B cell (primary cell): ENCODE results near the gene FOLR1. TPM values are rescaled to one million over a fixed set of nuclear protein-coding genes. Genes with fewer than 3 reads are reported as not detected.

Experiments
- ATAC-seq: fragments of 200-7000 bp; cut with Tn5 transposase; one replicate; pipeline ENCODE4 v1.10.0; 2021; ENCODE audit warnings: low read depth, mild to moderate bottlenecking, moderate number of reproducible peaks, moderate library complexity
- CTCF ChIA-PET: fragments of 350-600 bp; sonication (Branson Sonifier 250); formaldehyde crosslinking; loops from one replicate; lab custom pipeline; 2021; ENCODE audit warnings: antibody characterized with exemption, inconsistent platforms; lab: Charles Lee
- POLR2A ChIA-PET: fragments of 350-600 bp; sonication (Branson Sonifier 250); formaldehyde crosslinking; loops from one replicate; lab custom pipeline; 2021; ENCODE audit warnings: antibody characterized with exemption; lab: Charles Lee
- DNase-seq: peaks from one replicate; pipeline ENCODE4 v3.0.0; 2013
- H2AFZ ChIP-seq: 2 replicates; pipeline ENCODE4 v1.6.1; 2012; ENCODE audit warnings: mild to moderate bottlenecking, low read depth, low read length; ENCODE audit not compliant: insufficient read depth, poor library complexity, severe bottlenecking
- H3K27ac ChIP-seq, 2 donors: 1 replicate in 1 of 2; 2 replicates in 1 of 2; pipeline ENCODE4 v1.5.1; 2012 to 2013; ENCODE audit warnings: low read length in 2 of 2, mild to moderate bottlenecking in 2 of 2, moderate library complexity in 1 of 2
- H3K27me3 ChIP-seq, 4 experiments: fragments of 200-600 bp in 1 of 4; sonication (generic) in 1 of 4; replicated peaks in 1 of 4; 1 replicate in 2 of 4; 2 replicates in 2 of 4; pipeline versions ENCODE4 v1.6.1 to v1.7.0; 2013 to 2016; ENCODE audit warnings: low read length in 3 of 4, mild to moderate bottlenecking in 2 of 4, mixed read lengths in 1 of 4, moderate library complexity in 1 of 4; ENCODE audit not compliant: insufficient read depth in 4 of 4, control insufficient read depth in 3 of 4; ENCODE audit errors: control extremely low read depth in 1 of 4
- H3K36me3 ChIP-seq, 2 experiments: replicated peaks in 1 of 2; 1 replicate in 1 of 2; 2 replicates in 1 of 2; pipeline versions ENCODE4 v1.6.1 to v1.7.1; 2013; ENCODE audit warnings: low read length in 1 of 2; ENCODE audit not compliant: insufficient read depth in 2 of 2, control insufficient read depth in 1 of 2; ENCODE audit errors: control extremely low read depth in 1 of 2, extremely low read depth in 1 of 2
- H3K4me1 ChIP-seq, 2 donors: fragments of 200-600 bp in 1 of 2; sonication (generic) in 1 of 2; 1 replicate in 1 of 2; 2 replicates in 1 of 2; pipeline versions ENCODE4 v1.5.1 to v1.6.1; 2013 to 2017; ENCODE audit warnings: low read length in 2 of 2; ENCODE audit not compliant: control insufficient read depth in 2 of 2, insufficient read depth in 2 of 2
- H3K4me2 ChIP-seq: replicated peaks from 2 replicates; pipeline ENCODE3; 2012; ENCODE audit warnings: mild to moderate bottlenecking, low read depth, low read length; ENCODE audit not compliant: poor library complexity, severe bottlenecking
- H3K4me3 ChIP-seq, 5 experiments: fragments of 200-600 bp in 1 of 5; sonication (generic) in 1 of 5; 1 replicate in 3 of 5; 2 replicates in 2 of 5; pipeline versions ENCODE4 v1.5.1 to v1.7.0; 2011 to 2016; ENCODE audit warnings: low read length in 4 of 5, mild to moderate bottlenecking in 4 of 5, low read depth in 2 of 5, control low read depth in 1 of 5, moderate library complexity in 1 of 5; ENCODE audit not compliant: insufficient read depth in 1 of 5; ENCODE audit errors: control extremely low read depth in 1 of 5, extremely low read depth in 1 of 5
- H3K79me2 ChIP-seq: fragments of 200-600 bp; sonication (generic); one replicate; pipeline ENCODE4 v1.6.0; 2016; ENCODE audit warnings: low read length; ENCODE audit not compliant: control insufficient read depth, insufficient read depth
- H3K9ac ChIP-seq: fragments of 200-600 bp; sonication (generic); 2 replicates; pipeline ENCODE4 v1.6.1; 2017; ENCODE audit warnings: mild to moderate bottlenecking, low read length, moderate library complexity
- H3K9me3 ChIP-seq, 3 donors: one replicate each; pipeline versions ENCODE4 v1.6.1 to v1.7.1; 2013; ENCODE audit warnings: low read length in 2 of 3; ENCODE audit not compliant: control insufficient read depth in 2 of 3, insufficient read depth in 1 of 3; ENCODE audit errors: control extremely low read depth in 1 of 3
- H4K20me1 ChIP-seq: 2 replicates; pipeline ENCODE4 v1.6.0; 2012; ENCODE audit warnings: mild to moderate bottlenecking, low read length; ENCODE audit not compliant: insufficient read depth, control insufficient read depth, poor library complexity, severe bottlenecking
- H3K27ac Mint-ChIP-seq: one replicate; pipeline ENCODE4 v1.8.0; 2021; ENCODE audit warnings: mixed read lengths
- H3K27me3 Mint-ChIP-seq: one replicate; pipeline ENCODE4 v1.8.0; 2021; ENCODE audit warnings: mixed read lengths
- H3K4me1 Mint-ChIP-seq: one replicate; pipeline ENCODE4 v1.8.0; 2021; ENCODE audit warnings: mixed read lengths
- H3K4me3 Mint-ChIP-seq: one replicate; pipeline ENCODE4 v1.8.0; 2021; ENCODE audit warnings: mixed read lengths
- H3K9me3 Mint-ChIP-seq: one replicate; pipeline ENCODE4 v1.8.0; 2022; ENCODE audit warnings: mixed read lengths; ENCODE audit not compliant: insufficient read depth
- EZH2 ChIP-seq: IDR thresholded peaks from 2 replicates; pipeline ENCODE4 v1.6.1; 2012; ENCODE audit warnings: borderline replicate concordance, low read depth, mild to moderate bottlenecking, moderate library complexity, low read length; ENCODE audit not compliant: insufficient read depth, poor library complexity, severe bottlenecking
- WGBS: methylation state at CpG from one replicate; pipeline ENCODE4 v1.1.5; 2013; ENCODE audit warnings: missing lambda C conversion rate; ENCODE audit not compliant: insufficient coverage; 5-methylcytosine and 5-hydroxymethylcytosine counted together
- intact Hi-C: fragments of 100-400 bp; cut with micrococcal nuclease; formaldehyde crosslinking; loops from one replicate; pipeline ENCODE4 v1.10.0; 2022
- polyA plus RNA-seq: library from polyadenylated mRNA; depleted of rRNA; stranded (reverse); fragments of >200 nt; gene quantifications from 2 replicates; pipeline ENCODE4 v1.2.3, GENCODE V29; 2012
- total RNA-seq, 2 donors: library from RNA; stranded (reverse); fragments of 120-200 nt in 1 of 2; gene quantifications; 1 replicate in 1 of 2; 2 replicates in 1 of 2; pipeline versions ENCODE4 v1.2.3 to v1.2.4, GENCODE V29; 2013 to 2022
- TF ChIP-seq, protein P1 (sequence below): fragments of 200-600 bp; IDR thresholded peaks from one replicate; pipeline ENCODE4 v1.8.0; 2022; ENCODE audit warnings: antibody characterized with exemption, mild to moderate bottlenecking

Gene FOLR1
- total and polyA plus RNA-seq, 2 donors (not counting 1 experiment from before 2014, with no cell fraction given), result not detected

DNA sequence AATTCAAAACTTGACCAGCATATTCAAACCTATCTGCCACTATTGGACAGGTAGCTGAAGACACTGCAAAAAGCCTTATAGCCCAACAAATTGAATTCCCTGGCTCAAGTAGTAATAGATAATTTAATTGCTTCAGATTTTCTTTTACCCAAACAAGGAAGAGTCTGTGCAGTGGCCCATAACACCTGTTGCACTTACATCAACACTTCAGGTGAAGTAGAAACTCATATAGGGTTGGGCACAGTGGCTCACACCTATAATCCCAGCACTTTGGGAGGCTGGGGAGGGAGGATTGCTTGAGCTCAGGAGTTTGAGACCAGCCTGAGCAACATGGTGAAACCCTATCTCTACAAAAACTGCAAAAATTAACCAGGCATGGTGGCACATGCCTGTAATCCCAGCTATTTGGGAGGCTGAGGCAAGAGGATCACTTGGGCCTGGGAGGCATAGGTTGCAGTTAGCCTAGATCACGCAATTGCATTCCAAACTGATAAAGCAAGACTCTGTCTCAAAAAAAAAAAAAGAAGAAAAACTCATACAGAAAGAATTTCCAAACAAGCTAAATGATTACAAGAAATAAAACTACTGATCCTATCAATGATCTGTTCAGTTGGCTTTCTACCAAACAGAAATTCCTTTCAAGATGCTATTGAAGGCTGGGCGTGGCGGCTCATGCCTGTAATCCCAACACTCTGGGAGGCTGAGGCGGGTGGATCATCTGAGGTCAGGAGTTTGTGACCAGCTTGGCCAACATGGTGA is 47.0 kb upstream of the FOLR1 start:
- ChIA-PET CTCF (interaction anchor here (0.7 to 6.1 kb wide), 31 partner anchors 9 to 285 kb away, joined by 3 to 215 read pairs (median 5); partner anchors contain the start of genes ANAPC15 and LAMTOR1), POLR2A (interaction anchor here (0.7 to 1.1 kb wide), 2 partner anchors 49 to 78 kb away, joined by 4 to 11 read pairs; no protein-coding TSS in a partner anchor)
- 100% methylated on average over 1 of the region's 4 CpGs for WGBS
- no peak overlapping the region for H3K9ac ChIP-seq
- no peaks in the 10 kb centered on the region for H3K79me2 ChIP-seq
- H3K4me2 ChIP-seq, result no peak overlapping the region
- Mint-ChIP-seq H3K4me3 (no peak overlapping the region), H3K4me1 (no peaks in the 10 kb centered on the region), H3K27ac (no peak overlapping the region), H3K27me3 (peaks cover 16% of the 10 kb centered on the region), H3K9me3 (no peaks in the 10 kb centered on the region)
- peaks cover 0 to 1% (median 0%) of the 10 kb centered on the region in 4 experiments for H3K27me3 ChIP-seq
- H2AFZ ChIP-seq, result no peak overlapping the region
- intact Hi-C loops, result loop anchor here (1.0 to 5.0 kb wide), 5 partner anchors 33 to 168 kb away; partner anchors contain the start of genes ANAPC15 and LAMTOR1
- H3K36me3 ChIP-seq, result no peaks in the 10 kb centered on the region
- no peak for ATAC-seq
- H3K9me3 ChIP-seq, result no peaks in the 10 kb centered on the region
- no peak for DNase-seq
- H3K4me1 ChIP-seq, result no peaks in the 10 kb centered on the region
- no peaks in the 10 kb centered on the region for H4K20me1 ChIP-seq
- H3K27ac ChIP-seq, result no peak overlapping the region
- no peak for TF ChIP-seq EZH2
- TF ChIP-seq, protein P1, sequence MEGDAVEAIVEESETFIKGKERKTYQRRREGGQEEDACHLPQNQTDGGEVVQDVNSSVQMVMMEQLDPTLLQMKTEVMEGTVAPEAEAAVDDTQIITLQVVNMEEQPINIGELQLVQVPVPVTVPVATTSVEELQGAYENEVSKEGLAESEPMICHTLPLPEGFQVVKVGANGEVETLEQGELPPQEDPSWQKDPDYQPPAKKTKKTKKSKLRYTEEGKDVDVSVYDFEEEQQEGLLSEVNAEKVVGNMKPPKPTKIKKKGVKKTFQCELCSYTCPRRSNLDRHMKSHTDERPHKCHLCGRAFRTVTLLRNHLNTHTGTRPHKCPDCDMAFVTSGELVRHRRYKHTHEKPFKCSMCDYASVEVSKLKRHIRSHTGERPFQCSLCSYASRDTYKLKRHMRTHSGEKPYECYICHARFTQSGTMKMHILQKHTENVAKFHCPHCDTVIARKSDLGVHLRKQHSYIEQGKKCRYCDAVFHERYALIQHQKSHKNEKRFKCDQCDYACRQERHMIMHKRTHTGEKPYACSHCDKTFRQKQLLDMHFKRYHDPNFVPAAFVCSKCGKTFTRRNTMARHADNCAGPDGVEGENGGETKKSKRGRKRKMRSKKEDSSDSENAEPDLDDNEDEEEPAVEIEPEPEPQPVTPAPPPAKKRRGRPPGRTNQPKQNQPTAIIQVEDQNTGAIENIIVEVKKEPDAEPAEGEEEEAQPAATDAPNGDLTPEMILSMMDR, result no peak
- H3K4me3 ChIP-seq, result no peak overlapping the region

DNA sequence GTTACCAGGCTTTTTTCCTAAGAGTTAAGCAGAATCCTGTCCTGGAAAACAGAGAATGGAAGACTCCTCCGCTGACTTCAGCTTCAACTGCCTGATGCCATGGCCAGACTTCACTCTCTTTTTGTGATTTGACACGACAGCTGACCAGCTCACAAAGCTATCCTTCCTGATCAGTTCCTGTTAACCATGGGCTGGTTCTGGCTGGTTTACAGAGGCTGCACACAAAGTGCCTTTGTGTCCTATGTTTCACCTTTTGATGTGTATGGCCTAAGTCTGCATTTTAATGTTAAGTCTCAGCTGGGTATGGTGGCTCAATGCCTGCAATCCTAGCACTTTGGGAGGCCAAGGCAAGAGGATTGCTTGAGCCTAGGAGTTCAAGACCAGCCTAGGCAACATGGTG is 45.3 kb upstream of the FOLR1 start:
- no peak for ATAC-seq
- intact Hi-C loops, result no loop called here

More for the DNA sequence above, 45.3 kb upstream of the FOLR1 start:
- H4K20me1 ChIP-seq, result no peaks in the 10 kb centered on the region
- no peaks in the 10 kb centered on the region for H3K9me3 ChIP-seq
- Mint-ChIP-seq H3K27ac (no peak overlapping the region), H3K4me1 (no peaks in the 10 kb centered on the region), H3K4me3 (no peak overlapping the region), H3K27me3 (peaks cover 6% of the 10 kb centered on the region), H3K9me3 (no peaks in the 10 kb centered on the region)
- WGBS, result 44% methylated on average over 2 of the region's 2 CpGs
- no peak overlapping the region for H2AFZ ChIP-seq
- H3K27me3 ChIP-seq, result no peaks in the 10 kb centered on the region
- H3K4me3 ChIP-seq, result no peak overlapping the region
- CTCF ChIA-PET, result interaction anchor here (1.0 to 6.1 kb wide), 5 partner anchors 9 to 131 kb away, joined by 3 to 215 read pairs (median 3); no protein-coding TSS in a partner anchor
- TF ChIP-seq, protein P1, result no peak
- no peak for TF ChIP-seq EZH2
- no peak overlapping the region for H3K27ac ChIP-seq
- POLR2A ChIA-PET, result no interaction called here
- no peak overlapping the region for H3K4me2 ChIP-seq
- H3K9ac ChIP-seq, result no peak overlapping the region
- no peaks in the 10 kb centered on the region for H3K36me3 ChIP-seq
- H3K4me1 ChIP-seq, result no peaks in the 10 kb centered on the region
- DNase-seq, result no peak
- H3K79me2 ChIP-seq, result no peaks in the 10 kb centered on the region
